Fibroblast of the aortic adventitia (primary cell): ENCODE results near the gene ARFGEF3. TPM values are rescaled to one million over a fixed set of nuclear protein-coding genes. Genes with fewer than 3 reads are reported as not detected.
"Not testable (repeated sequence)": the region's sequence is repeated elsewhere in the genome, so short reads cannot be mapped to it uniquely, and the experiment has no call there.

ENCODE experiments used
- DNase-seq: peaks from one replicate; pipeline ENCODE4 v3.0.0-alpha.2; 2010; ENCODE audit warnings: low read depth
- H3K4me3 ChIP-seq: 2 replicates; pipeline ENCODE4 v1.5.1; 2011; ENCODE audit warnings: low read depth, mild to moderate bottlenecking, control low read depth, low read length, moderate library complexity
- CTCF ChIP-seq: IDR thresholded peaks from 2 replicates; pipeline ENCODE4 v1.5.1; 2011; ENCODE audit warnings: mild to moderate bottlenecking, low read length, control low read depth, inconsistent platforms; ENCODE audit not compliant: insufficient read depth
- total RNA-seq: library from RNA; depleted of rRNA; stranded (reverse); fragments of >200 nt; gene quantifications from 2 replicates; pipeline ENCODE4 v1.2.3, GENCODE V29; 2012; ENCODE audit warnings: low replicate concordance

Gene ARFGEF3
- total RNA-seq: 0.08 and 0.09 TPM in 2 replicates

GRCh38 chr6:138161338-138162110 lies at the start of gene ARFGEF3:
ARFGEF3 (plus strand) TSS chr6:138161939; CDS start chr6:138162087, 148 bp downstream.
- no peak for DNase-seq
- no peak for TF ChIP-seq CTCF
- H3K4me3 ChIP-seq: peak within 1 kb of the TSS; percentile 60

DNA sequence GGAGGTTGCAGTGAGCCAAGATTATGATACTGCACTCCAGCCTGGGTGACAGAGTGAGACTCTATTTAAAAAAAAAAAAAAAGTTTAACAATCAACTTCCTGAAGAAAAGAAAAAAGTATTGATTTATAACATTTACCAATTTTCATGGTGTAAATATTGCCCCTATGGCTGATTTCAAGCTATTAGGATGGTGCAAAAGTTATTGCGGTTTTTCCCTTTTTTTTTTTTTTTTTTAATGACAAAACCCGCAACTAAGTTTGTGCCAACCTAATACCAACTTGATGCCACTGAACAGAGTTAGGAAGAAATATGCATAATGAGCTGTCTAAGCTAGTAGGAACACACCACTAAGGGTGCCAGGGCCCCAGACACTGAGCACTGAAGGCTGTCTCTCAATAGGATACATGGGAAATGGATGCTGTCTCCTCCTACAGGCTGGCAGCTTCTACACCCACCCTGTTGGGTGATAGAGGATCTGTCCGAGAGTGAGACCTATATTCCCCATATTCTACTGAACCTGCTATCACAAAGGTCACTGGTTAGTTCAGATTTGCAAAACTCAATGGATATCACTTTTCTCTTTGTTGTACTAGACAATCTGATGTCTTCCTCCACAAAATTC lies 48.0 kb upstream of the ARFGEF3 start:
- DNase-seq: no peak
- H3K4me3 ChIP-seq: no peak overlapping the region
- TF ChIP-seq CTCF: no peak

DNA sequence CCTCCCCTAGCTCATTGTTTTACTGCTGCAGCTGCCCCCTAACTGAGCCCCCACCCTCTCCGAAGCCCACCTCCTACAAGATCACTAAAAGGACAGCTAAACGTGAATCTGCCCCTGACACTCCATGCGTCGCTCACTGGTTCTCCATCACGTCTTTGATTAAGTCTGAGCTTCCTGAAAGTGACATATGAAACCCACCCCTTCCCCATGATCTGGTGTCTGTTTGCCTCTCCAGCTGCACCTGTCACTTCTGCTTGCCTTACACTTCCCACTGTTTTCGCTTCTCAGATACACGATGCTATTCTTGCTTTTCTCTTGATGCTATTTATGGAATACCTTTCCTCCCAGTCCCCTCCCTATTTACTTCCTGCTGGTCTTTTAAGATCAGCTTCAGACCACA lies 46.5 kb upstream of the ARFGEF3 start:
- H3K4me3 ChIP-seq: no peak overlapping the region
- no peak for TF ChIP-seq CTCF
- DNase-seq: no peak

DNA sequence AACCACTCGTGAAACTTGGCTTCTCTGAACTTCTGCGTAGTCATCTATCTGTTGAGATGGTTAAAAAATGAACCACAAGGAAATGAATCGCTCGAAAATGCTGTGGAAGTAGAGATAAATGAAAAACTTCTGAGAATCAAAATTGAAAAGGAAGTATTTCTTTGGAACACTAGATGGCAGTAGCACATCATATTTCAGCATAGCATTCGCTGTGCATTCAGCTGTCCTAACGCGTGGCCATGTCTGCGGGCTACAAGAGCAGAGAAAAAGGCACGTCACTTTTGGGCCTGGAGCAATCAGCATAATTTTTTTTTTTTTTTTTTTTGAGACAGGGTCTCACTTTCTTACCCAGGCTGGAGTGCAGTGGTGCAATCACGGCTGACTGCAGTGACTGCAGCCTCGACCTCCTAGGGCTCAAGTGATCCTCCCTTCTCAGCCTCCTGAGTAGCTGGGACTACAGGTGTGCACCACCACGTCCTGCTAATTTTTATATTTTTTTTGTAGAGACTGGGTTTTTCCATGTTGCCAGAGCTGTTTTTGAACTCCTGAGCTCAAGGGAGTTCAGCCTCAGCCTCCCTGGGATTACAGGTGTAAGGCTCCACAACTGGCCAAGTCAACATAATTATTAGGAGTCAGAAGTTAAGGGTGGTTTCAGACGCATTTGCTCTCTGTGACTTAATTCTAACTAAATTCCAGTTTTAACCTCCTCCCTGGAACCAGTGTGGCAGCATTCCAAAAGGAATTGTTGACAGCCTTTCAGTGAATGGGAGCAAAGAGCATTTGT lies 45.7 kb upstream of the ARFGEF3 start:
- DNase-seq: peak; percentile 82
- peak; percentile 56 for TF ChIP-seq CTCF

GRCh38 chr6:138116661-138116999 lies 45.1 kb upstream of the ARFGEF3 start:
- TF ChIP-seq CTCF: no peak
- no peak for DNase-seq
- H3K4me3 ChIP-seq: no peak overlapping the region

More for the DNA sequence above, 45.7 kb upstream of the ARFGEF3 start:
- H3K4me3 ChIP-seq: no peak overlapping the region

DNA sequence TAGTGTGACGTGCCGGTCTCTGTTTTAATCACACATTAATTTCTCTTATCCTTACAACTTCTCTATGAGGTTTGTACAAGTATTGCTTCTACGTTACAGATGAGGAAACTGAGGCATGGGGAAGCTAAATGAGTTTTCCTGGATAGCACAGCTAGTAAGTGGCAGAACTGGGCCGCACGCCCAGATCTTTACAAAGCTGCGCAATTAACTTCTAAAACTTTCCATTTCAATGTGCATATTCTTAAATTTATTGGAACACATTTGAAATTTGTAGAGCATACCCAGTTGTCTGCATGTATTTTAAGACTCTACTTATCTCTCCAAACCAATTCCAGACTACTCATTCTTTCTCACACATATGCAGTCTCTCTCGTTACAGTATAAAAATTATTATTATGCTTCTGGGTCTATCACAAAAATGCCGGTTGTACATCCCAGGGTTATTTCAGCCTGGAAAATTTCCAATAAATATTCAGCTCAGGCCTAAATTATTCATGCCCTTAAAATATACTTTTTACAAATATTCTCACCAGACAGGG lies 44.3 kb upstream of the ARFGEF3 start:
- H3K4me3 ChIP-seq: no peak overlapping the region
- no peak for DNase-seq
- TF ChIP-seq CTCF: no peak

DNA sequence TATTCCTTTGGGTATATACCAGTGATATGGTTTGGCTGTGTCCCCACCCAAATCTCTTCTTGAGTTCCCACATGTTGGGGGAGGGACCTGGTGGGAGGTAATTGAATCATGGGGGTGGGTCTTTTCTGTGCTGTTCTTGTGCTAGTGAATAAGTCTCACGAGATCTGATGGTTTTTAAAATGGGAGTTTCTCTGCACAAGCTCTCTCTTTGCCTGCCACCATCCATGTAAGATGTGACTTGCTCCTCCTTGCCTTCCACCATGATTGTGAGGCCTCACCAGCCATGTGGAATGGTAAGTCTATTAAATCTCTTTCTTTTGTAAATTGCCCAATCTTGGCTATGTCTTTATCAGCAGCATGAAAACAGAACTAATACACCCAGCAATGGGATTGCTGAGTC lies 42.5 kb upstream of the ARFGEF3 start:
- DNase-seq: peak; percentile 17
- H3K4me3 ChIP-seq: not testable (repeated sequence)
